NCI-H2081 (cell line): ENCODE measurements around the gene DSEL.

Experiments
- DNase-seq, 2 experiments: peaks; one replicate each; lab custom pipeline; 2025; lab: John Stamatoyannopoulos, UW

DSEL gene

DNA sequence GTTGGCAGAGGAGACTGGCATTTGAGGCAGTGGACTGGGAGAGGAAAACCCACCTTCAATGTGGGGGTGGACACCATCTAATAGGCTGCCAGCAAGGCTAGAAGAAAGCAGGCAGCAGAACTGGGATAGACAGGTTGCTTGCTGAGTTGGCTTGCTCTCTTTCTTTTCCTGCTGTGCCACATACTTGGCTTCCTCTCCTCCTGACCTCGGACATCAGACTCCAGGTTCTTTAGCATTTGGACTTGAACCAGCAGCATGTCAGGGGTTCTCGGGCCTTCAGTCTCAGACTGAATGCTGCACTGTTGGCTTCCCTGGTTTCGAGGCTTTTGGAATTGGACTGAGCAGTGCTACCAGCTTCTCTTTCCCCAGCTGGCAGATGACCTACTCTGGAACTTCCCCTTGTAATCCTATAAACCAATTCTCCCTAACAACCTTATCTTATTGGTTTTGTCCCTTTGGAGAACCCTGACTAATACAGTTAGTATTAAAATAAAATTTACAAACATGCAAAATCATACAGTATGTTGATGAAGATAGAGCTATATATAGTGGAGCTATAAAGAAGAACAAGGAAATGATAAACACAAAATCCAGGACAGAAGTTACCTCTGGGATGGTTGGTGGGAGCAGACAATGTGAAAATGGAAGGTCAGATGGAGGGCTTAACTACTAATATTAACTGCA, 15.9 kb downstream of the DSEL start:
- no peak for DNase-seq

DNA sequence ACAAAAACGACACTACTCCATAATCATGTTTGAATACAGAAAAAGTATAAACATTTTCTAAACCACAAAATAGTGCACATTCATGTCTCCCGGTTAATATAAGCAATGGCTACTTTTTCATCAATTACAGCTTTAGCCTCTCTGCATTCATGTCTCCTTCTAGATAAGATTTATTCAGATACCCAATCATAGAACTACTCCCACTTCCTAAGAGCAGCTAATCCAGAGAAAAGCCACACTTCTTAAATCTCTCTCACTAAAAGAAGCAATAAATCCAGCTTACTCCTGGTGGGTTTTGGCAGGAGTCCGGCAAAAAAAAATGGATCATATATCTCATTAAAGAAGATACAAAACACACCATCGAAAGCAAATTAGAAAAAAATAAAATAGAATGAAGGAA, 20.1 kb downstream of the DSEL start:
- DNase-seq: no peak

DNA sequence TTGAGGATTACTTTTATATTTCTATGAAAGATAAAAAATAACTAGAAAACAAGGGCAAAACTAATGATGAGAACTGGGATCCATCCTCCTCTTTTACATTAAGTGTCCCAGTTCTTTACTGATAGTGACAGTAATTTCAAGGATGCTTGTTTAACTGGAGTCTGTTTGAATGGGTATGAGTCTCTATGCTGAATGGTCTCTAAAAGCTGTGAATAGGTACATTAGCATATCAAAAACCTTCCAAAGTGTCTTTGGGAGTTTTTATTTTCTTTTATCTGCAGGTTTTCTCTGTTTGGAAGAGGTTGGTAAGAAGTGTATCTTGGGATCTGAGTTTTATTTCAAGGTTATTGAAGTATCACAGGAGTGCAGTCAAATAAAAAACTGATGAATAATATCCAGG, 30.0 kb downstream of the DSEL start:
- no peak for DNase-seq

DNA sequence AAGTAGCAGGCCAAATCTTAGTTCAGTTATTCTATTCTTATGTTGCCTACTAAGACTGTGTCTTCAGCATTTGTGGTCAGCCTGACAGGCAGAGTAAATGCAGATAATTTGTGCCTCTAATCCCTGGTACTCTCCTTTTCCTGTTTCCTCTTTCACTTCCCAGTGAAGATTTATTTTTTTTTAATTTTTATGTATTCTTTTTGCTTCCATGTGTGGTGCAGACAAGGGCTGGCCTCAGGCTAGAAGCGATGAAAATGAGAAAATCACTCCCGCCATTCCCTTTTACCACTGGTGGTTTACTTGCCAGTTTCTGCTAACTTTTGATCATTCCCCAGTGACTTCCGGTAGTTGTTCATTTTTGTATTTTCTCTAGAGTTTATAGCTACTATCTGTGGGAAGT, 30.9 kb downstream of the DSEL start:
- no peak for DNase-seq

DNA sequence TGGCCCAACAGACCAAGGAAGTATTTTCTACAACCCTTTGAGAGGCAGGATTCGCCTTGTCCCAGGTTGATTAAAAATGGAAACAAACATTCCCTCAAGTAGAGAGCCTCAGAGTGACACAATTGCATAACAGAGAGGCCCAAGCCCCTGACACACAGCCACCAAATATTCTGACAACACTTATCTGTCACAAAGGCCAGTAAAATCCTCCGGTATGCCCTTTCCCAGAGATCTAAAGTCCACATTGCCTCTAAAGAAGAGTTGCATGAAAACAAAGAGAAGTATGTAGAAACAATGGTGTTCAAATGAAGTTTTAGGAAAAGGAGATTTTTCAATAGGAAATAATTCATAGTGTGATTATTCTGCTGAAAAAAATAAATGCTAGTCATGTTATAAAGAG, 32.1 kb downstream of the DSEL start:
- DNase-seq: no peak

DNA sequence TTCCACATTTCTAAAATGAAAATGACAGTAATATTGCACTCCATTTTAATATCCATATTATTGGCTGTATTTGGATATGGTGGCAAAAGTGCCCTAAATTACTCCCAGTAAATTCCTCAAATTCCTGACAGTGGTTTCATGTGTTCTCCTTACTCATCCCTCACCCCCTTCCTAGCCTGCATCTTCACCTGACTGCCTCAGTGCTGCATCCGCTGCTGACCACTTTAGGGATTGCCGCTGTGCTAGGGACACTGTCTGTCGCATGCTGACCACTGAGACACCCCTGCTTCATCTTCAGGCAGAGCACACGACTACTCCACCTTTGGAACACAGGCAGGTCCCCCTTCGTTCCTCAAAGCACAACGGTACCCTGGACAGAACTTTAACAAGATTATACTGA, 32.6 kb downstream of the DSEL start:
- no peak for DNase-seq

DNA sequence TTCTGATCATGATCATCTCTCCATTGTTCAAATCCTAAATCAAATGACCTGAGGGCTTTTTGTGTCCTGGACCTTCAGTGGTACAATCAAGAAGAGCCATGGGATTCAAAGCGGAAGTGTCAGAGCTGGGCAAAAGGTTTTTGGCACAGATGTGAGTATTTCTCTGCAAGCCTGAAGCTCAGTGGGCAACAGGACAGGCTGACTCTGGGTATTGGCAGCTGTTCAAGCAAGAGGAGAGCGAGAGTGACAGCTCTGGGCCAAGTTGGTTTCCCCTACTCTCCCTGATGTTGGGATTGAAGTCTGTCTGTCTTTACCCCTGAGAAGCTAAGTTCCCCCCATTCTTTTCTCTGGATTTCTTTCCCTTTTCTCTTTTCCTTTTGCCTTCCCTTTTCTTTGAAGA, 33.3 kb downstream of the DSEL start:
- no peak for DNase-seq

DNA sequence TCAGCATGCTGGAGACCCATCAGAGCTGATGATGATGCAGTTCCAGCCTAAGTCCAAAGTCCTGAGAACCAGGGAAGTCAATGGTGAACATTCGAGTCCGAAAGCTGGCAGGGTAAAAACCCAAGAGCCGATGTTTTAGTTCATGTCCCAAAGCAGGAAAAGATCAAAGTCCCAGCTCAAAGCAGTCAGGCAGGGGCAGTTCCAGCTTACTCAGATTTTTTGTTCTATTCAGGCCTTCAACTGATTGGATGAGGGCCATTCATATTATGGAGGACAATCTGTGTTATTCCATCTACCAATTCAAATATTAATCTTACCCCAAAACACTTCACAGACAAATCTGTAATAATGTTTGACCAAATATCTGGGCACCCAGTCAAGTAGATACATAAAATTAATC, 38.3 kb downstream of the DSEL start:
- no peak for DNase-seq

DNA sequence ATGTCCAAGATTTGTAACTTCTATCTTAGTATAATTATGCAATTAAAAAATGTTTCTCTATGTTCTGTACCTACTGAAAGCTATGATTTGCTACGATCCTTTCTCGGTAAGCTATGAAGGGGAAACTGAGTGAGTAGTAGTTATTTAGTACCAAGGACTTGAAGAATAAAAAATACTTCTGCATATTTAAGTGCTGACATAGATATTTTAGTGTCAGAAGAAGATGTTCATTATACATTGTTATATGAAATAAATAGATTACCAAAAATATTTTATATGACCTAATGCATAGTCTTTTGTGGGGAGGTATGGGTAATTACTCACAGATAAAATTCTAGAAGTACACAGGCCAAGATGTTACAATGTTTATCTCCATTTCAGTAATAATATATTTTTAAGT, 39.0 kb downstream of the DSEL start:
- no peak for DNase-seq

DNA sequence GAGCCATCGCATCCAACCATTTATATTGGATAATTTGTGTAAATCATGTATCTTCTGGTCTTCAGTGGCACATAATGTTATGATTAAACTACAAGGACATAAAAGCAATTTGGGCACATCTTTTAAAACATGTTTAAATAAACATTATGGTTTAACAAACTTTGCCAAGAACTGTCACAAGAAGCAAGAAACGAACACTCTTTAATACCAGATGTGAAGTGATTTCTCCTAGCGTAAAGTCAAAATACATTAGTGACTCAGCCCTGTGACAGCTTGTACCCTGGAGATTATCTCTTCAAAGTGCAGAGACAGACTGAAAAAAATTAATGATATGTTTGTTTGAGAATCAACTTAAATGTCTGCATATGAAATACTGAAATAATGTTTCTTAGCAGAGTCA, 39.9 kb downstream of the DSEL start:
- DNase-seq: no peak

DNA sequence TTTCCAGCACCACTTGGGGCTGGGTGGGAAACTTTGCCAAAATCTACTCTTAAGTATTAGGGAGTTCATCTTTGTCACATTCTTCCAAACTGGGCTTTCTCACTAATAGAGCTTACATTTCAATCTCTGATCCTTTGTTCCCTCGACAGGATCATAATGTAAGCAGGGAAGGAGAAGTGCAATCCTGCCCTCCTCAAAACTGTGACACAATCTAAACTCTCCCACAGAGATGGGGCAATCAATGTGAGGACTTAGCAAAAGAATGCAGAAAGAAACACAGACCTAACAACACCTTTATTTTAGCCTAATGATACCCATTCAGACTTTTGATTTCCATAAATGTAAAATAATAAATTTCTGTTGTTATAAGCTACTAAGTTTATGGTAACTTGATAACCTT, 40.8 kb downstream of the DSEL start:
- DNase-seq: no peak

DNA sequence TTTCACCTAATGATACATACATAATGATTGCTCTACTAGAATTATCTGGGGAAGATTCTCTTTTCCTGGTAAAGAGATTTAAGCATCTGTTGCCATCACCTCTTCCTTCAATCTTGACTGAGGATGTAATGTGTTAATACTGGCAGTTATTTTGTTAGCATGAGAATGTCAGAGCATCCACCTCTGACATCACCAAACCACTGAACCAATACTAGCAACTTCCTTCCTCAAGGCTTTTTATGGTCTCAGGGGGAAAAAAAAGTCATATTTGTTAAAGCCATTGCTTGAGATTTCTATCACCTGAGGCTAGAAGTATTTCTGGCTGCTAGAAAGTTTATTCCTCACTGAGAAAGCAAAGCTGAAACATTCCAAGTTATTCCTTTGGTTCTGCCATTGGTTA, 48.5 kb downstream of the DSEL start:
- no peak for DNase-seq

DNA sequence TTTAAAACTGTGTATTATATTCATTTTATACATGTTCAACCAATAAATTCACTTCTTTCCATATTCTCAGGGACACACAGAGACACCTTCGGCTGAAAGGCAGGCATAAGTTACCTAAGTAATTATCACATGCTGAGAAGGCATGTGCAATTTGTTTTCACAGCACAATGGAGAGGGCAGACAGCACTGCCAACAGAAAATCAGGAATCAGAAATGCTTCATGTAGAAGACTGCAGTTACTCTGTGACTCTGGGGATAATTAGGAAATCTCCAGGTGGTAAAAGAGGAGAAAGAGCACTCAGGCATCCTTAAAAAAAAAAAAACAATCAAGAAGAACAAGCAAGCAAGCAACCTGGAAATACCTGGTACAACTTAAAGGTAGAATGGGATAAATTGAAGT, 49.3 kb downstream of the DSEL start:
- peak; percentile 16 to 56 for DNase-seq

DNA sequence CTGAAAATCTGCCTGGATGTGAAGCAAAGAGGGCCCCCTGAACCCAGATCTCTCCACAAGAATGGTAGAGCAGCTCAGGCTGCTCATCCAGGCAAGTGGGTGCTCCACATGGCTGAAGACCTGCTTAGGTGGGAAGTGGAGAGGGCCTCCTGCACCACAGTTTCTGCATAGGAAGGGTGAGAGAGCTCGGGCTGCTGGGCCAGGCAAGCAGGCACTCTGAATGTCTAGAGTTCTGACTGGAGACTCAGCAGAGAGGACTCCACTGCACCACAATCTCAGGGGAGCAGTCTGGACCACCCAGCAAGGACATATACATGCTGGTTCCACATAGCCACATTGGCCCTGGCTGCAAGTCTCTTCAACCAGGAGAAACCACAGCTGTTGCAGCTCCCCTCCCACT, 52.0 kb downstream of the DSEL start:
- DNase-seq: no peak

DNA sequence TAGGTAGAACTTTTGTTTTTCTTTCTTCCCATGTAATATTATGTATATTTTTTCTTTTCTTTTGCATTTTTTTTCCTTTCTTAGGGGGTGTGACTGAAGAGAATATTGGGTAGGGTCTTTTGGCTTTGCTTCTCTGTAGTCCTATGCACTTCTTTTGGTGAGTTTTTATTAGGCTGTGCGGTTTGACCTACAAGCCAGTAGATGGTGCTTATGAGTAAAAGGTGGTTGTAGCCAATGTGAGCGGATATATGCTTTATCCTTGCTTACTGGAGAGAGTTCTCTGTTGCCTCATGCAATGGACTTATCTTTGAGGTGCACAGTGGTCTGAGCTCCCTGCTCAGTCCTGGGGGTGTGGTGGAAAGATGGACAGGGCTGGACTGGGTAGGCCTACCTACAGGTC, 52.7 kb downstream of the DSEL start:
- peak in 1 of 2 experiments; percentile 8 for DNase-seq

DNA sequence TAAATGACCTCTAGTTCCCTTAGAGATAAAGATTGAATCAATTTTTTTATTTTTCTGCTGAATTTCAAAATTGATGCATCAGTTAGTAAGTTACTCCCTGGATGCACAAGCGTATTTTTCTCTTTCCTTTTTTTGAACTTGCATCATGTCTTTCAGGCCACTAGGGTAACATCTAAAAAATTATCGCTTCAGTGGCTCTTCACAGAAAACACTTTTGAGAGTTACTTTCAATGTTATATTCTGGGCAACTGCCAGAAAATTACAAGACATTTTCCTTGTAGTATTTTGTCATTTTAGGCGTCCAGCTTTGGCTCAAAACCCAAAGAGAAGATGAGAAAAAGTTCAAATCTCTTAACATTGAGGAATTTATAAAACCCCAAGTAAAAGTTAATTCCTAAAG, 59.8 kb downstream of the DSEL start:
- DNase-seq: no peak
